K562 (cell line): ENCODE results near the gene C12orf43. TPM values are rescaled to one million over a fixed set of nuclear protein-coding genes. Genes with fewer than 3 reads are reported as not detected.
A peak's percentile ranks its signal among the peaks of the same experiment; 100 is the strongest.

Source experiments
- COPS2 ChIP-seq: fragments of 450-650 bp; conservative IDR thresholded peaks from 2 replicates; pipeline ENCODE4 v1.6.1; 2016; ENCODE audit warnings: mild to moderate bottlenecking, moderate library complexity
- DNMT1 ChIP-seq: fragments of 450-650 bp; IDR thresholded peaks from 2 replicates; pipeline ENCODE4 v1.6.1; 2016; ENCODE audit warnings: antibody characterized with exemption, mild to moderate bottlenecking
- ELF4 ChIP-seq: fragments of 450-650 bp; formaldehyde crosslinking; IDR thresholded peaks from 2 replicates; pipeline ENCODE4 v1.4.0; 2022; ENCODE audit warnings: missing genetic modification characterization
- ERF ChIP-seq: fragments of 450-650 bp; formaldehyde crosslinking; IDR thresholded peaks from 2 replicates; pipeline ENCODE4 v1.4.0; 2020; ENCODE audit warnings: mild to moderate bottlenecking, mixed read lengths
- ETV1 ChIP-seq: fragments of 450-650 bp; conservative IDR thresholded peaks from 2 replicates; pipeline ENCODE4 v1.6.1; 2016; ENCODE audit warnings: missing genetic modification characterization, control low read depth, low read depth, missing compliant biosample characterization
- FOXJ3 ChIP-seq: sonication (generic); formaldehyde crosslinking; IDR thresholded peaks from 2 replicates; pipeline ENCODE4 v1.4.0; 2020; ENCODE audit warnings: mild to moderate bottlenecking, missing genetic modification reagents
- NFIC ChIP-seq: fragments of 450-650 bp; IDR thresholded peaks from 2 replicates; pipeline ENCODE4 v1.6.1; 2017; ENCODE audit warnings: mild to moderate bottlenecking, inconsistent platforms
- NFXL1 ChIP-seq: fragments of 450-650 bp; formaldehyde crosslinking; IDR thresholded peaks from 2 replicates; pipeline ENCODE4 v1.4.0; 2021; ENCODE audit warnings: mild to moderate bottlenecking
- NR2C1 ChIP-seq, 2 experiments: fragments of 450-650 bp; IDR thresholded peaks; 2 replicates each; pipeline ENCODE4 v1.6.1; 2017; ENCODE audit warnings: mild to moderate bottlenecking in 2 of 2, antibody characterized with exemption in 1 of 2, inconsistent platforms in 1 of 2, missing compliant biosample characterization in 1 of 2, missing genetic modification characterization in 1 of 2
- TAL1 ChIP-seq: fragments of 450-650 bp; IDR thresholded peaks from 2 replicates; pipeline ENCODE4 v1.6.1; 2016; ENCODE audit warnings: mild to moderate bottlenecking
- TBL1XR1 ChIP-seq, 2 experiments: IDR thresholded peaks; 2 replicates each; pipeline ENCODE4 v1.6.1; 2012; ENCODE audit warnings: improper control_type of control experiment in 2 of 2, low read length in 2 of 2, mild to moderate bottlenecking in 1 of 2
- ZKSCAN3 ChIP-seq: fragments of 250-450 bp; sonication (Bioruptor Pico); IDR thresholded peaks from 2 replicates; pipeline ENCODE4 v1.4.0; 2020
- ZNF354B ChIP-seq: fragments of 250-450 bp; sonication (Bioruptor Pico); IDR thresholded peaks from 2 replicates; pipeline ENCODE4 v1.4.0; 2020
- polyA plus RNA-seq, 8 experiments: library from polyadenylated mRNA; depleted of rRNA in 4 of 8; stranded (reverse) in 5 of 8; unstranded in 3 of 8; fragments of >200 nt; fragmentation: Nextera tagmentation in 2 of 8; fragmentation: Illumina TruSeq in 1 of 8; extraction: Ambion mirVana in 2 of 8; extraction: Trizol in 1 of 8; gene quantifications; 2 replicates each; pipeline versions ENCODE4 v1.2.1 to v1.2.3, GENCODE V29; 2011 to 2014; ENCODE audit warnings: inconsistent platforms in 1 of 8, missing spikeins in 1 of 8
- total RNA-seq, 7 experiments: library from RNA; depleted of rRNA in 6 of 7; stranded (reverse); fragments of >200 nt in 6 of 7; fragmentation: Illumina TruSeq in 2 of 7; extraction: Trizol in 2 of 7; gene quantifications; 2 replicates each; pipeline versions ENCODE4 v1.2.1 to v1.2.3, GENCODE V29; 2011 to 2021; ENCODE audit warnings: low replicate concordance in 1 of 7
- TF ChIP-seq, protein P1 (sequence below): fragments of 450-650 bp; conservative IDR thresholded peaks from 2 replicates; pipeline ENCODE4 v1.6.1; 2016; ENCODE audit warnings: missing genetic modification characterization, low read depth, mild to moderate bottlenecking, control low read depth, missing compliant biosample characterization
- TF ChIP-seq, protein P2 (sequence below): fragments of 250-450 bp; sonication (Bioruptor Pico); IDR thresholded peaks from 2 replicates; pipeline ENCODE4 v1.5.0; 2021; ENCODE audit warnings: mild to moderate bottlenecking, borderline replicate concordance
- TF ChIP-seq, protein P3 (sequence below): fragments of 200-800 bp; sonication (Bioruptor generic); IDR thresholded peaks from 2 replicates; pipeline ENCODE4 v1.6.1; 2017; ENCODE audit warnings: missing genetic modification characterization, missing compliant biosample characterization
- TF ChIP-seq, protein P4 (sequence below): fragments of 450-650 bp; IDR thresholded peaks from 2 replicates; pipeline ENCODE4 v1.6.1; 2016; ENCODE audit warnings: missing biosample characterization, missing genetic modification characterization
- TF ChIP-seq, protein P5 (sequence below): IDR thresholded peaks from 2 replicates; pipeline ENCODE4 v1.6.1; 2012; ENCODE audit warnings: low read depth, low read length, improper control_type of control experiment, borderline replicate concordance
- TF ChIP-seq, protein P6 (sequence below): fragments of 450-650 bp; formaldehyde crosslinking; IDR thresholded peaks from 2 replicates; pipeline ENCODE4 v1.4.0; 2020; ENCODE audit warnings: mild to moderate bottlenecking, moderate library complexity

C12orf43 gene
- total and polyA plus RNA-seq, 9 of the 15 experiments (the other 6 are each of a cell fraction or from before 2014, with no cell fraction given), result 4.3 to 22.2 (median 16.8) TPM

DNA sequence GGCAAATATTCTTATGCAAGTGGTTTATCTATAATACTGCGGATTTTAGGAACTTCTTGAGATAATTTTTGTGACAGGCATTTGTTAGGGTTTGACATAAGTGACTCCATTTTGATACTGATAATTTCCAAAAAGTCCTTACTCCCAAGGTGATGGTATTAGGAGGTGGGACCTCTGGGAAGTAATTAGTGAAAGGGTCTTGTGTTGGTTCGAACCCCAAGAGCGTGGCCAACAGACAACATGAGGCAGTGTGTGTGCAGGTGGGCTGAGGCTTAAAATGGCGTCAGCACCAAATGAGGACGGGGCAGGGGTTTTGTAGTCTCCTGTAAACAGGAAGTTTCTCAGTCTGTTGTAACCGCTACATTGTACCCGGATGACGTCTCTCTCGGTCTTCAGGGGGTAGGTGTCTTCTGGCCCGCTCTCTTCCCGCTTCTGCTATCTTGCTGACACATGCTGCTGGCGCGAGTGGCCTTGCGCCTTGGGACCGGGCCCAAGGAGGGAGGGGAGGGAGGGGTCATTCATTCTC, 1.7 kb upstream of the C12orf43 start (continued):
- TF ChIP-seq, protein P1, sequence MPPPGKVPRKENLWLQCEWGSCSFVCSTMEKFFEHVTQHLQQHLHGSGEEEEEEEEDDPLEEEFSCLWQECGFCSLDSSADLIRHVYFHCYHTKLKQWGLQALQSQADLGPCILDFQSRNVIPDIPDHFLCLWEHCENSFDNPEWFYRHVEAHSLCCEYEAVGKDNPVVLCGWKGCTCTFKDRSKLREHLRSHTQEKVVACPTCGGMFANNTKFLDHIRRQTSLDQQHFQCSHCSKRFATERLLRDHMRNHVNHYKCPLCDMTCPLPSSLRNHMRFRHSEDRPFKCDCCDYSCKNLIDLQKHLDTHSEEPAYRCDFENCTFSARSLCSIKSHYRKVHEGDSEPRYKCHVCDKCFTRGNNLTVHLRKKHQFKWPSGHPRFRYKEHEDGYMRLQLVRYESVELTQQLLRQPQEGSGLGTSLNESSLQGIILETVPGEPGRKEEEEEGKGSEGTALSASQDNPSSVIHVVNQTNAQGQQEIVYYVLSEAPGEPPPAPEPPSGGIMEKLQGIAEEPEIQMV (tag), result peak; percentile 90
- TF ChIP-seq ZKSCAN3 (CRISPR knock-in tag) (peak; percentile 23; the same call in 1 of the 2 replicates), NFXL1 (CRISPR knock-in tag) (peak; percentile 90), FOXJ3 (no peak), NFIC (peak; percentile 54), COPS2 (no peak), TBL1XR1 (IDR thresholded peaks at IDR 0.05; ENCODE audit: low read length in 2 of 2) (no peak), NR2C1 (IDR thresholded peaks at IDR 0.05) (no peak), NR2C1 (tag; IDR thresholded peaks at IDR 0.05) (peak; percentile 95), ELF4 (CRISPR knock-in tag) (peak; percentile 69; the same call in 1 of the 2 replicates), ETV1 (tag) (peak; percentile 63), ZNF354B (peak; percentile 41; the same call in 1 of the 2 replicates), ERF (peak; percentile 80; the same call in 1 of the 2 replicates), TAL1 (peak; percentile 16; the same call in 1 of the 2 replicates), DNMT1 (no peak)
- TF ChIP-seq, protein P2, sequence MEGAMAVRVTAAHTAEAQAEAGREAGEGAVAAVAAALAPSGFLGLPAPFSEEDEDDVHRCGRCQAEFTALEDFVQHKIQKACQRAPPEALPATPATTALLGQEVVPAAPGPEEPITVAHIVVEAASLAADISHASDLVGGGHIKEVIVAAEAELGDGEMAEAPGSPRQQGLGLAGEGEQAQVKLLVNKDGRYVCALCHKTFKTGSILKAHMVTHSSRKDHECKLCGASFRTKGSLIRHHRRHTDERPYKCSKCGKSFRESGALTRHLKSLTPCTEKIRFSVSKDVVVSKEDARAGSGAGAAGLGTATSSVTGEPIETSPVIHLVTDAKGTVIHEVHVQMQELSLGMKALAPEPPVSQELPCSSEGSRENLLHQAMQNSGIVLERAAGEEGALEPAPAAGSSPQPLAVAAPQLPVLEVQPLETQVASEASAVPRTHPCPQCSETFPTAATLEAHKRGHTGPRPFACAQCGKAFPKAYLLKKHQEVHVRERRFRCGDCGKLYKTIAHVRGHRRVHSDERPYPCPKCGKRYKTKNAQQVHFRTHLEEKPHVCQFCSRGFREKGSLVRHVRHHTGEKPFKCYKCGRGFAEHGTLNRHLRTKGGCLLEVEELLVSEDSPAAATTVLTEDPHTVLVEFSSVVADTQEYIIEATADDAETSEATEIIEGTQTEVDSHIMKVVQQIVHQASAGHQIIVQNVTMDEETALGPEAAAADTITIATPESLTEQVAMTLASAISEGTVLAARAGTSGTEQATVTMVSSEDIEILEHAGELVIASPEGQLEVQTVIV (CRISPR knock-in tag), result no peak
- TF ChIP-seq, protein P3, sequence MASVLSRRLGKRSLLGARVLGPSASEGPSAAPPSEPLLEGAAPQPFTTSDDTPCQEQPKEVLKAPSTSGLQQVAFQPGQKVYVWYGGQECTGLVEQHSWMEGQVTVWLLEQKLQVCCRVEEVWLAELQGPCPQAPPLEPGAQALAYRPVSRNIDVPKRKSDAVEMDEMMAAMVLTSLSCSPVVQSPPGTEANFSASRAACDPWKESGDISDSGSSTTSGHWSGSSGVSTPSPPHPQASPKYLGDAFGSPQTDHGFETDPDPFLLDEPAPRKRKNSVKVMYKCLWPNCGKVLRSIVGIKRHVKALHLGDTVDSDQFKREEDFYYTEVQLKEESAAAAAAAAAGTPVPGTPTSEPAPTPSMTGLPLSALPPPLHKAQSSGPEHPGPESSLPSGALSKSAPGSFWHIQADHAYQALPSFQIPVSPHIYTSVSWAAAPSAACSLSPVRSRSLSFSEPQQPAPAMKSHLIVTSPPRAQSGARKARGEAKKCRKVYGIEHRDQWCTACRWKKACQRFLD (CRISPR knock-in tag), result peak; percentile 99
- TF ChIP-seq, protein P4, sequence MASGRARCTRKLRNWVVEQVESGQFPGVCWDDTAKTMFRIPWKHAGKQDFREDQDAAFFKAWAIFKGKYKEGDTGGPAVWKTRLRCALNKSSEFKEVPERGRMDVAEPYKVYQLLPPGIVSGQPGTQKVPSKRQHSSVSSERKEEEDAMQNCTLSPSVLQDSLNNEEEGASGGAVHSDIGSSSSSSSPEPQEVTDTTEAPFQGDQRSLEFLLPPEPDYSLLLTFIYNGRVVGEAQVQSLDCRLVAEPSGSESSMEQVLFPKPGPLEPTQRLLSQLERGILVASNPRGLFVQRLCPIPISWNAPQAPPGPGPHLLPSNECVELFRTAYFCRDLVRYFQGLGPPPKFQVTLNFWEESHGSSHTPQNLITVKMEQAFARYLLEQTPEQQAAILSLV (tag), result peak; percentile 98
- TF ChIP-seq, protein P5, sequence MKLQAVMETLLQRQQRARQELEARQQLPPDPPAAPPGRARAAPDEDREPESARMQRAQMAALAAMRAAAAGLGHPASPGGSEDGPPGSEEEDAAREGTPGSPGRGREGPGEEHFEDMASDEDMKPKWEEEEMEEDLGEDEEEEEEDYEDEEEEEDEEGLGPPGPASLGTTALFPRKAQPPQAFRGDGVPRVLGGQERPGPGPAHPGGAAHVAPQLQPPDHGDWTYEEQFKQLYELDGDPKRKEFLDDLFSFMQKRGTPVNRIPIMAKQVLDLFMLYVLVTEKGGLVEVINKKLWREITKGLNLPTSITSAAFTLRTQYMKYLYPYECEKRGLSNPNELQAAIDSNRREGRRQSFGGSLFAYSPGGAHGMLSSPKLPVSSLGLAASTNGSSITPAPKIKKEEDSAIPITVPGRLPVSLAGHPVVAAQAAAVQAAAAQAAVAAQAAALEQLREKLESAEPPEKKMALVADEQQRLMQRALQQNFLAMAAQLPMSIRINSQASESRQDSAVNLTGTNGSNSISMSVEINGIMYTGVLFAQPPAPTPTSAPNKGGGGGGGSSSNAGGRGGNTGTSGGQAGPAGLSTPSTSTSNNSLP, result no peak
- TF ChIP-seq, protein P6, sequence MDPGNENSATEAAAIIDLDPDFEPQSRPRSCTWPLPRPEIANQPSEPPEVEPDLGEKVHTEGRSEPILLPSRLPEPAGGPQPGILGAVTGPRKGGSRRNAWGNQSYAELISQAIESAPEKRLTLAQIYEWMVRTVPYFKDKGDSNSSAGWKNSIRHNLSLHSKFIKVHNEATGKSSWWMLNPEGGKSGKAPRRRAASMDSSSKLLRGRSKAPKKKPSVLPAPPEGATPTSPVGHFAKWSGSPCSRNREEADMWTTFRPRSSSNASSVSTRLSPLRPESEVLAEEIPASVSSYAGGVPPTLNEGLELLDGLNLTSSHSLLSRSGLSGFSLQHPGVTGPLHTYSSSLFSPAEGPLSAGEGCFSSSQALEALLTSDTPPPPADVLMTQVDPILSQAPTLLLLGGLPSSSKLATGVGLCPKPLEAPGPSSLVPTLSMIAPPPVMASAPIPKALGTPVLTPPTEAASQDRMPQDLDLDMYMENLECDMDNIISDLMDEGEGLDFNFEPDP, result no peak
